NCI-H146 (cell line): ENCODE data around the gene SNX6.
"Not testable (repeated sequence)": the region's sequence is repeated elsewhere in the genome, so short reads cannot be mapped to it uniquely, and the experiment has no call there.

Experiments
- DNase-seq: peaks from one replicate; lab custom pipeline; 2025; lab: John Stamatoyannopoulos, UW

The SNX6 gene

DNA sequence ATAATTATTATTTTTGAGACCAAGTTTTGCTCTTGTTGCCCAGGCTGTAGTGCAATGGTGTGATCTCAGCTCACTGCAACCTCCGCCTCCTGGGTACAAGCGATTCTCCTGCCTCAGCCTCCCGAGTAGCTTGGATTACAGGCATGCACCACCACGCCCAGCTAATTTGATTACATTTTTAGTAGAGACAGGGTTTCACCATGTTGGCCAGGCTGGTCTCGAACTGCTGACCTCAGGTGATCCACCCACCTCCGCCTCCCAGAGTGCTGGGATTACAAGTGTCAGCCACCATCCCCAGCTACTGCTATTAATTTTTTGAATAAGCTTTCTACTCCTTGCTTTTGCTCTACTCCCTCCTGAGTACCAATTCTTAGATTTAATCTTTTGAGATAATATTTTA, 108.9 kb downstream of the SNX6 start:
- not testable (repeated sequence) for DNase-seq

DNA sequence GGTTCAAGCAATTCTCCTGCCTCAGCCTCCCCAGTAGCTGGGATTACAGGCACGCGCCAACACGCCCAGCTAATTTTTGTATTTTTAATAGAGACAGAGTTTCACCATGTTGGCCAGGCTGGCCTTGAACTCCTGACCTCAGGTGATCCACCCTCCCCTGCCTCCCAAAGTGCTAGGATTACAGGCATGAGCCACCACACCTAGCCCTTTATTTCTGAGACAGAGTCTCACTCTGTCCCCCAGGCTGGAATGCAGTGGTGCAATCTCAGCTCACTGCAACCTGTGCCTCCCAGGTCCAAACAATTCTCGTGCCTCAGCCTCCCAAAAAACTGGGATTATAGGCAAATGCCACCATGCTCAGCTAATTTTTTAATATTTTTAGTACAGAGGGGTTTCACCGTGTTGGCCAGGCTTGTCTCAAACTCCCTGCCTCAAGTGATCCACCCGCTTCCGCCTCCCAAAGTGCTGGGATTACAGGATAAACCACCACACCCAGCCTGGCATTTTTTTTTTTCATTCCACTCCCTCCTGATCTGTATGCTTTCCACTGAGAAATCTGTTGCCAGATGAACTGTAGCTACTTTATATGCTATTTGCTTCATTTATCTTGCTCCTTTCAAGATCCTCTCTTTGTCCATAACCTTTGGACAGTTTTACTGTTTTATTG, 109.5 kb downstream of the SNX6 start:
- DNase-seq, result not testable (repeated sequence)
